Right ventricle myocardium superior (tissue), 1 donor: ENCODE measurements around the gene VPS39. TPM values are rescaled to one million over a fixed set of nuclear protein-coding genes. Genes with fewer than 3 reads are reported as not detected.

Experiments used
- ATAC-seq: fragments of 200-7000 bp; cut with Tn5 transposase; one replicate; pipeline ENCODE4 v1.9.1; 2020; ENCODE audit warnings: mild to moderate bottlenecking; ENCODE audit not compliant: poor library complexity
- DNase-seq: peaks from one replicate; pipeline ENCODE4 v3.0.0-alpha.2; 2020
- intact Hi-C: fragments of 100-400 bp; cut with DNase I; formaldehyde crosslinking; loops from one replicate; pipeline ENCODE4 v1.11.2; 2022
- total RNA-seq: library from RNA; stranded (reverse); fragmentation: NEBNext Ultra II Directional; extraction: Animal tissue kit (Norgen Biotek cat#: 25700); gene quantifications from one replicate; pipeline ENCODE4 v1.2.1, GENCODE V29; 2021
- donor health status: DM: no; HTN: yes; CAD: no; lungs with severe emphysema.

VPS39 gene
- total RNA-seq, 1 donor from 2014 or later, result 46.3 TPM

DNA sequence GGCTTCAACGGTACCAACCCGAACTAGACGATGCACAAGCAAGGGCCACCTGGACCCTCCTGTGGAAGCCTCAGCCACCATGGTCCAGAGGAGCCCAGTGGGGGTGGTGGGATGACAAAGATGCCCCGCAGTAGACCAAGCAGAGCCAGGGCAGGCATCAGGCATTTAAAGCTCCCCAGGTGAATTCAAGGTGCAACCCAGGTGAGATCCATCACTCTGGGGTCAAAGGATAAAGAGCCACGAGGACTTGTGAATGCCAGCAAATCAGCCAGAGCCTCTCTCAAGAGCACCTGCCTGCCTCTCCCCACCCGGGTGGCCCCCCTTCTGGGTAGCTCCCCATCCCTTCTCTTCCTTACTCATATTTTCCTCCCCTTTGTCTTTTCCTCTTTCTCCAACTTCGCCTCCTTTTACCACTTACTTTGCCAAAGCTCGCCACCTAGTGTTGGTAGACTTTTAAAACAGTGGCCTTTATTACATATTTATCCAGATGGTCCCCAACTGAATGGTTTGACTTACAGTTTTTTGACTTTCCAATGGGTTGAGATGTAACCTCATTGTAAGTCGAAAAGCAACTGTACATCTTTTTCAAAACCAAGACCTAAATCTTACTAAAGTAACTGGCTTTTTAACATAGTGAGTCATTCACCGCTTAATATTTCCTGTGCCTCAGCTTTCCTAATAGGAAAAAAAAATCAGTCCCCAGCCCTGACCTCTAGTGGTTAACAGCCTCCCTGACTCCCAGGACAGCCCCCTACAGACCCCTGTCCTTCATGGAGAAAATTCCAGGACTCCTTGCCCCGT is 70.4 kb downstream of the VPS39 start:
- intact Hi-C loops, result loop anchor here (5.0 kb wide), 1 partner anchor 150 kb away; no protein-coding TSS in a partner anchor
- ATAC-seq, result peak; percentile 51

DNA sequence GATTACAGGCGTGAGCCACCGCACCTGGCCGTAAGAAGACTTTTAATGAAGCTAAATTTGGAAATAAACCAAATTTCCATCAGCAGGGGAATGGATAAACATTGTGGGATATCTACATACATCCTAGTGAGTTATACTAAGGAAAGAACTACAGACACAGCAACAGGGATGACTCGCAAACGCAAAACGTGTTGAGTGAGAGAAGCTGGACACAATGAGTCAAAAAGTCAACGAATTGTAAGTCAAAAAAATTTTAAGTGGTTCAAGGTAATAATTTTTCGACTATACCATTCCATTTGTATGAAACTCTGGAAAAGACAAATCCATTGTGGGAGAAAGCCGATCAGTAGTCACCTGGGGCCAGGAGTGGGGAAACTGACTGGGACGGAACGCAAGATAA is 71.6 kb downstream of the VPS39 start:
- ATAC-seq, result no peak
- intact Hi-C loops, result loop anchor here (5.0 kb wide), 1 partner anchor 149 kb away; no protein-coding TSS in a partner anchor
- no peak for DNase-seq

More for the DNA sequence above, 70.4 kb downstream of the VPS39 start:
- DNase-seq, result no peak

DNA sequence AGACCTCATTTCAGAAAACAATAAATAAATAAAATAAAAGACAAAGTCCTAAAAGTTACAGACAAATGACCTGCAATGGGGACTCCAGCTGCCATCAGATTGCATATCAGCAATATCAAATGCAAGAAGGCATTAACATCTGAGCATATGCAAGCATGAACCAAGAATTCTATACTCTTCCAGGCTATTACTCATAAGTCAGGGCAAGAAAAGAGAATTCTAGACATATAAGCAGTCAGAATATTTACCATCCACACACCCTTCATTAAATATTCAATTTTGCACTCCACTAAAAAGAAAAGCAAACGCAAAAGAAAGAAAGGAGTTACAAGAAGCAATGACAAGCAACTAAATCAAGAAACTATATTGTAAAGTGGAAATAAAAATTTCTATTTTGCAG is 72.8 kb downstream of the VPS39 start:
- intact Hi-C loops, result loop anchor here (5.0 kb wide), 1 partner anchor 148 kb away; no protein-coding TSS in a partner anchor
- DNase-seq, result no peak
- ATAC-seq, result no peak

DNA sequence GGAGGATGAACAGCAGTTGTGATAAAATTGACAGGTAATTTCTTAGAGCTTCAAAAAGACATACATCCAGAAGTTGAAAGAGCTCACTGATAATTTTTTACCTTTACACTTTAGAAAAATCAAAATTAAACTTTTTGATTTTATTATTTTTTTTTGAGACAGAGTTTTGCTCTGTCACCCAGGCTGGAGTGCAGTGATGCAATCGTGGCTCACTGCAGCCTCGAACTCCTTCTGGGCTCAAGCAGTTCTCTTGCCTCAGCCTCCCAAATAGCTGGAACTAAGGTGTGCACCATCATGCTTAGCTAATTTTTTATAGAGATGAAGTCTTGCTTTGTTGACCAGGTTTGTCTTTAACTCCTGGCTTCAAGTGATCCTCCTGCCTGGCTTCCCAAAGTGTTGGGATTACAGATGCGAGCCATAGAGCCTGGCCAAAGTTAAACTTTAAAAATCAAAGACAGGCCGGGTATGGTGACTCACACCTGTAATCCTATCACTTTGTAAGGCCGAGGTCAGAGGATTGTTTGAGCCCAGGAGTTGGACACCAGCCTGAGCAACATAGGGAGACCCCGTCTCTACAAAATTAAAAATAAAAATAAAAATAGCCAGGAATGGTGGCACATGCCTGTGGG is 73.4 kb downstream of the VPS39 start:
- intact Hi-C loops, result loop anchor here (5.0 kb wide), 2 partner anchors 67 to 147 kb away; no protein-coding TSS in a partner anchor
- DNase-seq (no peak), ATAC-seq (no peak)

DNA sequence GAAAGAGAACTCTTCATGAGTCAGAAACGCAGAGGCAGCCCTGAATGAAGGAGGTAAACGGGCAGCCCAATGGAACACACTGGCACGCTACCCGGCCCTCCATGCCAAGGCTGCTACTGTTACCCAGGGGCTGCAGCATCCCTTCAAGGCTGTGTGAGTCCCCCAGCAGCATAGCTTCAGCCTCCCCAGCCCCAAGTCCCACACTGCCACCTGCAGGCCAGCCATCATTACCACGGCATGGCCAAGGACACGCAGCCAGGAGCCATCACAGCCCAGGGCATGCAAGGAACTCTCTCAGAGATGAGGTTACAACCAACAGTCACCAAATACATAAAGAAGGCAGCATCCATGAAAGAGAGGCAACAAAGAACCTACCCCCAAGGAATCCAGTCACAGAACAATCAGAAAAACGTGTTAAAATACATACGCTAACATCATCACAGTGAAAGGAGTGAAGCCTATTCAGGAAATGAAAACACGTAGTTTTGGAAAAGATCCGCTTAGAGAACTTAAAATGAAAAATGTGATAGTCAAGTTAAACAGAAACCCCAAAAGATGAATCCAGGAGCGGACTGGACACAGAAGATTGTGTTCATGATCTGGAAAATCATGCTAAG is 74.1 kb downstream of the VPS39 start:
- no peak for DNase-seq
- ATAC-seq, result peak; percentile 65
- intact Hi-C loops, result loop anchor here (5.0 kb wide), 1 partner anchor 67 kb away; no protein-coding TSS in a partner anchor

DNA sequence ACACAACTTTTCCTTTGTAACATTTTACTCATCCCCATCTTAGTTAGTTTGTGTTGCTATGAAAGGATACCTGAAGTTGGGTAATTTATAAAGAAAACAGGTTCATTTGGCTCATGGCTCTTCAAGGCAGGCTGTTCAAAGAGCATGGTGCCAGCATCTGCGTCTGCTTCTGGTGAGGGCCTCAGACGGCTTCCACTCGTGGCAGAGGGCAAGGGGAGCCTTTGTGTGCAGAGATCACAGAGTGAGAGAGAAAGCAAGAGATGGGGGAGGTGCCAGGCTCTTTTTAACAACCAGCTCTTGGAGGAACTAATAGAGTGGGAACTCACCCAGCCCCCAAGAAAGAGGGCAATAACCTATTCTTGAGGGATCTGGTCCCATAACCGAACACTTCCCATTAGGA is 74.7 kb downstream of the VPS39 start:
- intact Hi-C loops, result loop anchor here (5.0 kb wide), 1 partner anchor 66 kb away; no protein-coding TSS in a partner anchor
- no peak for ATAC-seq

DNA sequence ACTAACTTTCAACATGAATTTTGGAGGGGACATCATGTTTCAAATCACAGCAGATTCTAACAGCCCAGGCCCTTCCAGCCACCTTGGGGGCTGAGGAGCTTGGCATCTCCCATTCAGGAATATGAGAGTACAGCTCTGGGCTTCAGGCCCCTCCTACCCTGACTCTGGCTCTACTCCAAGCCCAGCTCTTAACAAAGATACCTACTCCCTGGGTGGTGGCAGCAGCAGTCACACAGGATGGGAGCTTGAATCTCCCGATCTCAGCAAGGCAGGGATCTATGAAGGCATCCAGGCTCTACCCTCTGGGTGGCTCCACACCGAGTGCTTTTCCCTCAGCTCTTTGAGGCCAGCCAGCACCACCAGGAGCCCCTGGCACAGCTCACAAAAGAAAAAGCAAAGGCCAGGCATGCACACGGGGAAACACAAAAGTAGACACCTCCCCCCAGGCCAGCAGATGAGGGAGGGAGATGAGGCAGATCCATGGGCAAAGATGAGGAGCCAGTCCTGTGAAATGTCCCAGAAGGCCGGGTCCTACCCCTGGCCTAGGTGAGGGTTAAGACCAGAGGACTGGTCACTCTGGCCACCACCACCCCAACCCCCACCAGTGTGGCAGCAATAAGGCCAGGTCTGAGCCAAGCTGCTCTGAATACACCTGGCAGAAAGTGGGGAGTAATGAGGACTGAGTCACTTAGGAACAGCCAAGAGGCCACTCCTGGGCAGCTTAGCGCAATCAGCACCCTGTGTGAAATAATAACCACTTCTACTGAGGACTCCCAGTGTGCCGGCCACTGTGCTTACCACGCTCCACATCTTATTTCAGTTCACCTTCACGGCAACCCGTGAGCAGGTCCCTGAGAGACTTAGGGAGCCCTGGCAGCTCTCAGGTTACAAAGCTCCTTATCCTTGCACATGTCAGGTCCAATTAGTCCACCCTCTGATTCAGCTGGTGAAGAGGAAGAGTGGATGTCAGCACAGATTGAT is 76.0 kb downstream of the VPS39 start:
- intact Hi-C loops, result loop anchor here (5.0 kb wide), 1 partner anchor 65 kb away; no protein-coding TSS in a partner anchor
- DNase-seq, result no peak
- no peak for ATAC-seq

More for the DNA sequence above, 74.7 kb downstream of the VPS39 start:
- no peak for DNase-seq

DNA sequence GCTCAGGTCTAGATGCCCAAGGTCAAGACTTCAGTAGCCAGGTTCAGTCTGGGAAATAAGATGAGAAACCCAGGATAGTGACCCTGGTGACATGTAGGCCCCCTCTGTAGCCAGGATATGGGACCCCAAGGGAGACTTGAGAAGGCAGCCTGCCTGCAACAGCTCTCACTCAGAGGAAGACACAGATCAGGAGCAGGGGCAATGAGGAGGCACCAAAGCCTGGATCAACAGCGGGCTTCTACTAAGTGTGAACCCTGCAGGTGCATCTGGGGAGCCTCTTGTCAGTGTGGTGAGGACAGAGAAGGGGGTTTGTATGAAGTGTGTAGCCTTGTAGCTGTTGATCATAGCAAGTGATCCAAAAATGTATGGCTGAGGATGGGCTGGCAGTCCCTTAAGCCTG is 77.1 kb downstream of the VPS39 start:
- intact Hi-C loops, result loop anchor here (5.0 kb wide), 1 partner anchor 64 kb away; no protein-coding TSS in a partner anchor
- ATAC-seq (no peak), DNase-seq (no peak)

DNA sequence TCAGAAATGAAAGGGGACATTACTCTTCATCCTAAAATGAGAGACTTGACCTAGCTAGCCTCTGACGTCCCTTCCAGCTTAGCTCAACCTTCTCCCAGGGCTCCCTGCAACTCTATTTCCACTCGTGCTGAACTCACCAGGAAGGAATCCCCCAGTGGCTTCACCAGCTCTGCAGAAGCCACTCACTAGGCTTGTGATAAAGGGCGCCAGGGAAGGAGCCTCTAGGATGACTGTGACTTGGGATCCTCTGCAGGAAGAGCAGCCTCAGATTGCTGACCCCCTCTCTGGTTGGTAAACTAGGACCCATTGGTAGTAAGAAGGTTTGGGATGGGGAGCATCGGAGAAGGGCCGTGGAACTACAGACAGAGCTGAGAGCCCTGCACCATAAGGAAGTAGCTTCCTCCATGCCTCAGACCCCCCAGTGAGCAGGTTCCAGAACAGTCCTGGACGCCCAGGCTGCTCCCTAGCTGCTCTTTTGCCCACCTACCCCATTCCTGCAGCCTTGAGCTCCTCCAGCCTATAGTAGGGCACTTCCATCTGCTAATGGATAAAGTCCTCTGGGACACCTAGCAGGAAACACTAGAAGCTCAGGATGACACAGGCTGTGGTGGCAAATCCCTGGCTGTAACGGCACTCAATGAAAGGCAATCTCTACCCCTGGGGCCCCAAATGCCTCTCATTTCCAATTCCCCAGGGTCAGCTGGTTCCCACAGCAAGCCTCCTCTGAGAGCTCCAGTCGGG is 77.7 kb downstream of the VPS39 start:
- DNase-seq (no peak), ATAC-seq (no peak)
- intact Hi-C loops, result loop anchor here (5.0 kb wide), 1 partner anchor 63 kb away; no protein-coding TSS in a partner anchor

DNA sequence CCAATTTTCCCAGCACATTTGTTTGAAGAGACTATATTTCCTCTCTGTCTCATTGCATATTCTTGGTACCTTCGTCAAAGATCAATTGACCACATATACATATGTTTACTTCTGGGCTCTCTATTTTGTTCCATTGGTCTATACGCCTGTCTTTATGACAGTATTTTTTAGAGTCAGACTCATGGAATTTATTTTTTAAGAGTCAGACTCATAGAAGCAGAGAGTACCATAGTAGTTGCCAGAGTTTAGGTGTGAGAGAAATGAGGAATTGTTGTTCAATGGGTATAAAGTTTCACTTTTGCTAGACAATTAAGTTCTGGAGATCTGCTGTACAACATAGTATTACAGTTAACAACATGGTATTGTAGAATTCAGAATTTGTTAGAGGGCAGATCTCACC is 78.7 kb downstream of the VPS39 start:
- DNase-seq (no peak), ATAC-seq (no peak)
- intact Hi-C loops, result no loop called here

DNA sequence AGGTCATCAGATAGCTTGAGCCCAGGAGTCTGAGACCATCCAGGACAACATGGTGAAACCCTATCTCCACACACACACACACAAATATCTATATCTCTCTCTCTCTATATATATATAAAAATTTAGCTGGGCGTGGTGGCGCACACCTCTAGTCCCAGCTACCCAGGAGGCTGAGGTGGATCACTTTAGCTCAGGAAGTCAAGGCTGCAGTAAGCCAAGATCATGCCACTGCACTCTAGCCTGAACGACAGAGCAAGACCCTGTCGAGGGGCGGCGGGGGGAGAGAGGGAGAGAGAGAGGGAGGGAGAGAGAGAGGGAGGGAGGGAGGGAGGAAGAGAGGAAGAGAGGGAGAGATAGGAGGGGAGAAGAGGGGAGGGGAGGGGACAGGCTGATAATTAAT is 79.6 kb downstream of the VPS39 start:
- ATAC-seq (no peak), DNase-seq (no peak)
- intact Hi-C loops, result no loop called here

DNA sequence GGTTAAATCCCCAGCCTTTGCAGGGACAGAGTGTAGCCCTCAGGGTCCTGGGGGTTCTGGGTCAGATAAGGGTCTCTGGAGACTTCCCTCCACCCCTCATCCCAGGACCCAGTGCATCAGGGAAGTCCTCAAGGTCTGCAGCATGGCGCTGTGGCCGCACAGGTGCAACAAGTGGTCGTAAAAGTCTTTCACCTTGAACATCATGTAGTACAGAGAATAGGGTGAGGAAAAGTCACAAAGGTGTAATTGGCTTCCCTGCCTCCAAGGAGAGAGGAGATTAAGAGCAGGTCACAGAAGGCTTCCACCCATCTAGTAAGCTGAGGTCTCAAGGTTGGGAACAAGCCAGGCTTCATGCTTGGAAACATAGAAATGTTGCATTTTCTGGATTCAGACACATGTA is 84.6 kb downstream of the VPS39 start:
- no peak for ATAC-seq
- intact Hi-C loops, result loop anchor here (2.0 kb wide), 1 partner anchor 45 kb away; no protein-coding TSS in a partner anchor
- no peak for DNase-seq

DNA sequence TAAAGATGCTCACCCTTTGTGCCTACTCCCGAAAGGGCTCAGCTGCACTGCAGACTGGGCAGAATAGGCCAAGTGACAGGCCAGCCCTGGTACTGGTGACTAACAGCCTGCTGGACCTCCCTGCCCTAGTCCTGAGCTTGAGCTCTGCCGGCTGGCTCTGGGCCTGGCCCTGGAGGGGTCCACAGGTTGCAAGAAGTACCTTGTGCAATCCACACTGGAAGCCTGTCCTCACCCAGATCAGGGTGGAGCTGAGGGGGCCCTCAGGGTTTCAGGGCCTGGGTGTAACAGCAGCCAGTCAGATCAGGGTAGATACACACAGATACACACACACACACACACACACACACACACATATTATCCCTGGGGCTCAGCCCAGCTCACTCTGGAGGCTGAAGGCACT is 86.4 kb downstream of the VPS39 start:
- no peak for ATAC-seq
- intact Hi-C loops, result loop anchor here (2.0 kb wide), 1 partner anchor 43 kb away; no protein-coding TSS in a partner anchor
- no peak for DNase-seq

DNA sequence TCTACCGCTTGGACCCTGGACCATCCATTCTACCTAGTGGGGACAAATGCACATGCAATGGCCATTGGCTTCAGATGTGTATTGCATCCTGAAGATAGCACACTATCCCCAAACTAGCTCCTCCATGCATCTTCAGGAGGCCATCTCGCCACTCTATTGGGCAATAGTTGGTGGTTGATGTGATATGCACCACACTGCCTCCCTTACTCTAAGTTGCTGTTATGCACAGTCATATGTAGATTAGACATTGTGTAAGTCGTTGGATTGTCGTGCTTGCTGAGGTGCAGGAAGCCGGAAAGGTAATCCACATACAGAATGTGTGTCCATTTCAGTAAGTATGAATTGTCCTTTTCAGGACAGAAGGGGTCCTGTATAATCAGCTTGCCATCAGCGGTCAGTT is 87.1 kb downstream of the VPS39 start:
- DNase-seq (no peak), ATAC-seq (no peak)
- intact Hi-C loops, result no loop called here

DNA sequence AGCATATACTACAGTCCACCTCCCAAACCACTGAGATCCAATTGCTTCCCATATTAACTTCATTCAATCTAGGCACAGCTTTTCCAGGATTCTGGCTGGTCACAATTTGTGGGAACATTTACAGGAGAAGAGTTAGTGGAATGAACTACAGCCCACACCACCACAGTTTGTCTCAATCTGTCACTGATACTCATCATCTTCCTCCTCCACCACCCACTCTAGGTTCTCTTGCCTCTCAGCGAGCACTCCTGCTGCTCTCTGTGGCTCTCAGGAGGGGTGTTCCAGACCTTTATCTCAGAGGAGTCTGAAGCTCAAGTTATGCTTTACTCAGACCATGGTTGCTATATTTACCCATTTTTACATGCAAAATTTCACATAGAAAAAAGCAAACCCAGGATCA is 87.8 kb downstream of the VPS39 start:
- DNase-seq (no peak), ATAC-seq (no peak)
- intact Hi-C loops, result no loop called here

DNA sequence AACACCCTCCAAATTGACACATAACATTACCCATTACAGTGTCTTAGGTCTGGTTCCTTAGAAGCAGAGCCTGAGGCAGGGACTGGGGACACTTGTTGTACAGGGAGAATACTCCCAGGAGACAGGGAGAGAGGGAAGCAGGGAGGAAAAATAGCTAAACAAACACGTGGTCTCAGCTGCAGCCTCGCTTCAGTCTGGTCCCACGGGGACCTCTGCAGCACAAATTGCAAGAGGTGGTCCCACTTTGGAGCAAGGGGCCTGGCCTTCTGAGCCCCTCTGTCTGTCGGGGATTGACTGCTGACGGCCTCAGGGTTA is 88.7 kb downstream of the VPS39 start:
- DNase-seq (no peak), ATAC-seq (no peak)
- intact Hi-C loops, result no loop called here

DNA sequence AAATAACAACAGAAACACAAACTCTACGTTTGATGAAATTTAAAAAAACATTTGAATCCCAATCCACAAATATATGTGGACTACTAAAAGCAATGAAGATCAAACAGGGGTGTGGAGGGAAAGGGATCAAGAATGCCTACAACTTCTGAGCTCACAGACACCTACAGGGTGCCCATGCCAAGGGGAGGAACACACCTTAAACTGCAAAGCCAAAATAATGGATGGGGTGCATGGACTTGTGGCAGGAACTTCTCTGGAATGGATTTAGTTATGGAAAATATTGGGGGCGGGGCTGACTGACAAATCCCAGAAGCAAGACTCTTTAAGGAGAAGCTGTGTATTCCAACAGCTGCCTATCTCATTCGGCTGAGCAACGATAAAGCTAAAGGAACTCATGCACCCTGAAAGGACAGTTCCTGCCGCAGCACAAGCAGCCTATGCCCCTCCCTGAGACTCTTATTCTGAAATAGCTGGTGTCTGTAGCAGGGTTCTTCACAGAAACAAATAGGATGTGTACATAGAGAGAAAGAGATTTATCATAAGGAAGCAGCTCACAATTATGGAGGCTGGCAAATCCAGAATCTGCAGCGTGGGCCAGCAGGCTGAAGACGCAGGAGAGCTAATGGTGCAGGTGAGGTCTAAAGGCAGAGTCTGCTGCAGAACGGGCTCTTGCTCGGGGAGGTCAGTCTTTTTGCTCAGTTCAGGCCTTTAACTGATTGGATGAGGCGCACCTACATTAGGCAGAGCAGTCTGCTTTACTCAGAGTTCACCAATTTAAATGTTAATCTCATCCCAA is 89.3 kb downstream of the VPS39 start:
- intact Hi-C loops, result no loop called here
- ATAC-seq, result no peak

More for the DNA sequence above, 89.3 kb downstream of the VPS39 start:
- no peak for DNase-seq
